ENCODE results near the gene CCDC183.
"Not testable (repeated sequence)": the region's sequence is repeated elsewhere in the genome, so short reads cannot be mapped to it uniquely, and the experiment has no call there.

The CCDC183 gene

GRCh38 chr9:136794281-136794999 is 1.7 kb upstream of the CCDC183 start:
- Histone ChIP-seq H3K4me1 (ENCODE audit: control insufficient read depth, insufficient read depth, low read length) (peaks cover 5% of the 10 kb centered on the region), H3K9ac (ENCODE audit: low read depth, low read length) (no peak overlapping the region), H3K27me3 (ENCODE audit: control insufficient read depth, insufficient read depth, low read length) (peaks cover 11% of the 10 kb centered on the region), H3K27ac (ENCODE audit: low read depth, low read length) (no peak overlapping the region), H3K36me3 (ENCODE audit: control insufficient read depth, insufficient read depth, low read length) (peaks cover 14% of the 10 kb centered on the region; the same call in 1 of the 2 replicates), H3K9me3 (ENCODE audit: control insufficient read depth, insufficient read depth, low read length) (no peaks in the 10 kb centered on the region), H3K4me3 (ENCODE audit: low read depth, low read length) (no peak overlapping the region)

- Histone ChIP-seq H3K27me3 (ENCODE audit: control insufficient read depth, insufficient read depth, low read length) (peaks cover 15% of the 10 kb centered on the region), H3K27ac (ENCODE audit: low read depth, low read length) (no peak overlapping the region), H3K9ac (ENCODE audit: low read depth, low read length) (no peak overlapping the region), H3K9me3 (ENCODE audit: control insufficient read depth, insufficient read depth, low read length) (no peaks in the 10 kb centered on the region), H3K4me3 (ENCODE audit: low read depth, low read length) (no peak overlapping the region), H3K4me1 (ENCODE audit: control insufficient read depth, insufficient read depth, low read length) (peaks cover 5% of the 10 kb centered on the region), H3K36me3 (ENCODE audit: control insufficient read depth, insufficient read depth, low read length) (peaks cover 14% of the 10 kb centered on the region; the same call in 1 of the 2 replicates)
These were observed 1.2 kb upstream of the CCDC183 start for GRCh38 chr9:136795000-136795348.

- H3K4me1 ChIP-seq (ENCODE audit: control insufficient read depth, insufficient read depth, low read length); H3K9ac ChIP-seq (ENCODE audit: low read depth, low read length); H3K9me3 ChIP-seq (ENCODE audit: control insufficient read depth, insufficient read depth, low read length); H3K4me3 ChIP-seq (ENCODE audit: low read depth, low read length): not testable (repeated sequence)
- Histone ChIP-seq H3K27me3 (ENCODE audit: control insufficient read depth, insufficient read depth, low read length) (peaks cover 15% of the 10 kb centered on the region), H3K36me3 (ENCODE audit: control insufficient read depth, insufficient read depth, low read length) (peaks cover 14% of the 10 kb centered on the region; the same call in 1 of the 2 replicates), H3K27ac (ENCODE audit: low read depth, low read length) (peak overlapping the region; percentile 40)
These were observed 723 bp downstream of the CCDC183 start for GRCh38 chr9:136796775-136797347.

GRCh38 chr9:136798708-136799078 is 2.6 kb downstream of the CCDC183 start:
- Histone ChIP-seq H3K27me3 (ENCODE audit: control insufficient read depth, insufficient read depth, low read length) (peaks cover 21% of the 10 kb centered on the region), H3K27ac (ENCODE audit: low read depth, low read length) (no peak overlapping the region), H3K36me3 (ENCODE audit: control insufficient read depth, insufficient read depth, low read length) (peaks cover 2% of the 10 kb centered on the region; the same call in 1 of the 2 replicates), H3K4me1 (ENCODE audit: control insufficient read depth, insufficient read depth, low read length) (peaks cover 3% of the 10 kb centered on the region; the same call in 1 of the 2 replicates), H3K9me3 (ENCODE audit: control insufficient read depth, insufficient read depth, low read length) (no peaks in the 10 kb centered on the region), H3K4me3 (ENCODE audit: low read depth, low read length) (no peak overlapping the region), H3K9ac (ENCODE audit: low read depth, low read length) (no peak overlapping the region)

- H3K27ac ChIP-seq (ENCODE audit: low read depth, low read length), result peak overlapping the region; percentile 27
- peaks cover 3% of the 10 kb centered on the region; the same call in 1 of the 2 replicates for H3K4me1 ChIP-seq (ENCODE audit: control insufficient read depth, insufficient read depth, low read length)
- H3K36me3 ChIP-seq (ENCODE audit: control insufficient read depth, insufficient read depth, low read length), result no peaks in the 10 kb centered on the region
- peaks cover 21% of the 10 kb centered on the region for H3K27me3 ChIP-seq (ENCODE audit: control insufficient read depth, insufficient read depth, low read length)
- peak overlapping the region; percentile 72 for H3K4me3 ChIP-seq (ENCODE audit: low read depth, low read length)
- H3K9me3 ChIP-seq (ENCODE audit: control insufficient read depth, insufficient read depth, low read length), result no peaks in the 10 kb centered on the region
- no peak overlapping the region; the same call in 1 of the 2 replicates for H3K9ac ChIP-seq (ENCODE audit: low read depth, low read length)
These were observed 3.1 kb downstream of the CCDC183 start for GRCh38 chr9:136799079-136799853.

- peaks cover 3% of the 10 kb centered on the region; the same call in 1 of the 2 replicates for H3K4me1 ChIP-seq (ENCODE audit: control insufficient read depth, insufficient read depth, low read length)
- H3K9me3 ChIP-seq (ENCODE audit: control insufficient read depth, insufficient read depth, low read length), result no peaks in the 10 kb centered on the region
- H3K27ac ChIP-seq (ENCODE audit: low read depth, low read length), result peak overlapping the region; percentile 70
- no peak overlapping the region; the same call in 1 of the 2 replicates for H3K9ac ChIP-seq (ENCODE audit: low read depth, low read length)
- peak overlapping the region; percentile 84 for H3K4me3 ChIP-seq (ENCODE audit: low read depth, low read length)
- H3K27me3 ChIP-seq (ENCODE audit: control insufficient read depth, insufficient read depth, low read length), result peaks cover 21% of the 10 kb centered on the region
- H3K36me3 ChIP-seq (ENCODE audit: control insufficient read depth, insufficient read depth, low read length), result no peaks in the 10 kb centered on the region
These were observed 3.9 kb downstream of the CCDC183 start for GRCh38 chr9:136799854-136800657.

- no peak overlapping the region for H3K4me3 ChIP-seq (ENCODE audit: low read depth, low read length)
- no peak overlapping the region for H3K27ac ChIP-seq (ENCODE audit: low read depth, low read length)
- H3K27me3 ChIP-seq (ENCODE audit: control insufficient read depth, insufficient read depth, low read length), result peaks cover 21% of the 10 kb centered on the region
- no peak overlapping the region for H3K9ac ChIP-seq (ENCODE audit: low read depth, low read length)
- H3K9me3 ChIP-seq (ENCODE audit: control insufficient read depth, insufficient read depth, low read length), result no peaks in the 10 kb centered on the region
- H3K36me3 ChIP-seq (ENCODE audit: control insufficient read depth, insufficient read depth, low read length), result 0 out of 2 replicates have a peak, but pooled peaks cover 6% of the 10 kb centered on the region
- 0 out of 2 replicates have a peak, but pooled peaks cover 3% of the 10 kb centered on the region for H3K4me1 ChIP-seq (ENCODE audit: control insufficient read depth, insufficient read depth, low read length)
These were observed 6.2 kb downstream of the CCDC183 start for GRCh38 chr9:136802321-136802720.

GRCh38 chr9:136803009-136803550 is 6.9 kb downstream of the CCDC183 start:
- not testable (repeated sequence) for H3K4me3 ChIP-seq (ENCODE audit: low read depth, low read length); H3K36me3 ChIP-seq (ENCODE audit: control insufficient read depth, insufficient read depth, low read length); H3K4me1 ChIP-seq (ENCODE audit: control insufficient read depth, insufficient read depth, low read length); H3K9ac ChIP-seq (ENCODE audit: low read depth, low read length); H3K9me3 ChIP-seq (ENCODE audit: control insufficient read depth, insufficient read depth, low read length); H3K27ac ChIP-seq (ENCODE audit: low read depth, low read length)
- H3K27me3 ChIP-seq (ENCODE audit: control insufficient read depth, insufficient read depth, low read length), result peaks cover 21% of the 10 kb centered on the region

GRCh38 chr9:136803551-136804508 is 7.7 kb downstream of the CCDC183 start:
- Histone ChIP-seq H3K4me3 (ENCODE audit: low read depth, low read length) (no peak overlapping the region), H3K27ac (ENCODE audit: low read depth, low read length) (no peak overlapping the region), H3K27me3 (ENCODE audit: control insufficient read depth, insufficient read depth, low read length) (peaks cover 16% of the 10 kb centered on the region), H3K4me1 (ENCODE audit: control insufficient read depth, insufficient read depth, low read length) (0 out of 2 replicates have a peak, but pooled peaks cover 3% of the 10 kb centered on the region), H3K9ac (ENCODE audit: low read depth, low read length) (no peak overlapping the region), H3K36me3 (ENCODE audit: control insufficient read depth, insufficient read depth, low read length) (0 out of 2 replicates have a peak, but pooled peaks cover 6% of the 10 kb centered on the region), H3K9me3 (ENCODE audit: control insufficient read depth, insufficient read depth, low read length) (no peaks in the 10 kb centered on the region)

All from HUES48 (cell line).